Stimulated activated CD8-positive, alpha-beta memory T cell treated with anti-CD3 and anti-CD28 coated beads, Interleukin-12 subunit alpha, Interleukin-12 subunit beta, amount 100 ng/mL, for 24 hours (primary cell): ENCODE data around the gene PIGW.
A peak's percentile ranks its signal among the peaks of the same experiment; 100 is the strongest.

Experiments used
- DNase-seq: peaks from one replicate; pipeline ENCODE4 v3.0.0-alpha.2; 2020; ENCODE audit errors: extremely low read depth

PIGW gene

GRCh38 chr17:36545465-36546417, 11.0 kb downstream of the PIGW start:
- peak; percentile 86 for DNase-seq

DNA sequence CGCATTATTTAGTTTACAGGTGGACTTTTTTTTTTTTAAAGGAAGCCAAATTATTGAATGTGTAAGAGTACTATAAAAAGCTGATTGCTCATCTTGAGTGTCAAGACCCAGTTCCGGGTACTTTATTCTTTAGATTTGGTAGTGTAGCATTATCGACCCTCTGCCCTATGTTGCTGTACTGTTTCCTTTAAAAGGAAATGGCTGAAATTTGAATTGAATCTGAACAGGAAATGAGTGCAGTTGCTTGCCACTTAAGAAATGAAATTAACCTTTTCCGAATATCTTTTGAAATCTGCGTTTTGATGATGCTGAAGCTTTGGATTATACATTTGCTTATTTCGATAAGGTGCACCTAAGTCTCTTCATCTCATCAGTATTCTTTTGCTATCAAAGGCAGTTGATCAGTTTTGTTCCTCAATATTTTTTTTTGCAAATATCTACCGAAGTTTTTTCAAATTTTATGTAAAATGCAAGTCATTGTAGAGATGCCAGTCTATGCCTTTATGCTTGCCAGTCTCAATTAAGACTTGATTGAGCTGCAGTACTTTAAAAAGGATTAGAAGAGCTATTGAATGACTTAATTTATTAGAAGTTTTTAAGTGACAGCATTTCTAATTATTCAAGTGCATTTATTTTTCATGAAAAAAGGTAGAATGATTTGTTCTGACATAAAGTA, 11.8 kb downstream of the PIGW start:
- no peak for DNase-seq

DNA sequence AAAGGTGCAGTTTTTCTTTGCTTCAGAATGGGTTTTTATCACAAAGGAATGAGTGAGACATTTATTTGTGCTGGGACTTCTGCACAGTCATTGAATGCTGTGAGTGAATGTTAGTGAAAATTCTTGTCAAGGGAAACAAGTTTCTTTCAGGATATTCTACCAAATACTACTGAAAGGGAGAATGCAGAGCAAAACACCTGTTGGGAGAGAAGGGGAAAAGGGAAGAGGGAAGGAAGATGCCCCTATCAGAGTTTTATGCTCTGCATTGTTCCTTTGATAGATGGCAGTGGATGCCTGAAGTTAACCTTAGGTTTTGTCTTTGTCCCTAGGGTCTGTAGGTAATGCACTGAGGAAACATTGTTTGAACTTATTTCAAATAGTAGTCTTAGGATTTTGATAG, 13.0 kb downstream of the PIGW start:
- DNase-seq: no peak

DNA sequence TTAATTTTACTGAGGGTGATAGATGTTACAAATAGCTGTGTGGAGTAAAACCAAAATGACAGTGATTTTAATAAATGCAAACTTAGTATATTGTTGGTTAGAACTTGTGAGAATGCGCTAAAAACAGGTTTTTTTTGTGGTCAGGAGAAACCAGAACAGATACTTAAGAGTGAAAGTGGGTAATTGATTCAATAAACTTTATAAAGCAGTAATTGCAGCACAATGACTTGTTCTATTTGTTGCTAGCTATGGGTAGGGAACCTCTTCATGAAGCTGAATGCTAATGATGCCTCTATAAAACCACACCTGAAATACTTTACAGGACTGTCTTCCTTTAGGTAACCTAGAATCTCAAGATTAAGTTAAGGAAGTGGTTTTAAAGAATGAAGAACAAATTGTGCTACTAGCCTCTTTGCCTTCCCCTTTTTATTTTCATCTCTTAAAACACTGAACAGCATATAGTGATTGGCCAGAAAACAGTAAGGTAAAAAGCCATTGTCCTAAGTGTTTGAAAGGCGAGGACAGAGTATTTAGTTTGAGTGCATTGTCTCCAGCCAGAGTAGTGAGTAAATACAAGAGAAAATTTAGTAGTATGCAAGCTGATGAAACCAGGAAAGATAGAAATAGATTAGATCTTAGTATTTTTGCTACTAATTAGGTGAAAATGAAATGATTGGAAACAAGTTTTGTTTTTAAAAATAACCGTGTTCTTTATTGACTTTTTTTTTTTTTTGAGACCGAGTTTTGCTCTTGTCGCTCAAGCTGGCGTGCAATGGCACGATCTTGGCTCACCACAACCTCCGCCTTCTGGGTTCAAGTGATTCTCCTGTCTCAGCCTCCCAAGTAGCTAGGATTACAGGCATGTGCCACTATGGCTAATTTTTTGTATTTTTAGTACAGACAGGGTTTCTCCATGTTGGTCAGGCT, 16.0 kb downstream of the PIGW start:
- DNase-seq: no peak

DNA sequence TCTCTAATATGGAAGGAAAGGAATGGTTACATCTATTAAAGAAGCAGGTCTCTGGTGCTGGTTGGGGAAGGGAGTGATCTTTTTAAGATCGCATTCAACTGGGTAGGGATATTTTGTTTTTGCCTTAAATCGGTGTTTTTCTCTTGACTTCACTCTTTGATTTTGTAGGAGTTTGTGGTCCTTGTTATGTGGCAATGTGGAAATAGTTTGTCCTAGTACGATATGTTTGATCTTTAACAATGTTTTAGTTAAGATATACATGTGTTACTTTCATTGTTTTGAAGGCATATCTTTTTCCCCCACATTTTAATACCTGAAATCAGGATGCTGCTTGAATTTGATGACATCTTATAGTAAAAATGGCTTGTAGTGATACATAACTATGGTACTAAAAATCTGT, 18.7 kb downstream of the PIGW start:
- no peak for DNase-seq

GRCh38 chr17:36566081-36566480, 31.3 kb downstream of the PIGW start:
- no peak for DNase-seq

DNA sequence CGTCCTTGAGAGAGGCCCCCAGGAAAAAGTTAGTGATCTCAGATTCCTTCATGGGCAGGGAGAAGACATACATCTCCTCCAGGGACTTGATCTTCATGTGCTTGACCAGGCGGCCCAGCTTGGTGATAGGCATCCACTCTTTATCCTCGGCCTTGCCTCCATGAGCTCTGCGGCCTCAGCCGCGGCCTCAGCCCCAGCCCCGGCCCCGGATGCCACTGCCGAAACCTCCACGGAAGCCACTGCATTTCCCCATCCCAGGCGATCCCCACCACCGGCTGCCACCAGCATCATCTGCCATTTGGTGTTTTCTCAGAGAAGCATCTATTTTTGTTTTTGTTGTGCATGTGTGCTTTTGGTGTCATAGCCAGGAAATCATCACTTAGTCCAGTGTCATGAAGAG, 40.2 kb downstream of the PIGW start:
- DNase-seq: no peak

DNA sequence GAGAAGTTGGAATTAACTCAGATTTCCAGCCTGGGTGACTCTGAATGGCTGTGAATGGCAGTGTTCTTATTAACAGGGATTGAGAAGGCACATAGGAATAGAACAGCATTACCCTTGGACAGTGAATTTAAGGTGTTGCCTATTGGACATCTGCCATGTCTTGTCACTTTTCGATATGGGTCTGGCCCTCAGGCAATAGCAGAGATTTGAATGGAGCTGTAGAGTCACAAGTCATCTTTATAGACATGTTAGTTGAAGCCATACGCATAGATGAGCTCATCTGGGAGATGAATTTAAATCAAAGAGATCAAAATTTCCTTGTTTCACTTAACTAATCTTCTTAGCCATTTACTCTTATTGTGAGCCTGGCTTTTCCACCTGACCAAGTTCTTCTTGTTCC, 42.0 kb downstream of the PIGW start:
- DNase-seq: no peak

- no peak for DNase-seq
Observed at GRCh38 chr17:36578671-36579070, 43.9 kb downstream of the PIGW start.

DNA sequence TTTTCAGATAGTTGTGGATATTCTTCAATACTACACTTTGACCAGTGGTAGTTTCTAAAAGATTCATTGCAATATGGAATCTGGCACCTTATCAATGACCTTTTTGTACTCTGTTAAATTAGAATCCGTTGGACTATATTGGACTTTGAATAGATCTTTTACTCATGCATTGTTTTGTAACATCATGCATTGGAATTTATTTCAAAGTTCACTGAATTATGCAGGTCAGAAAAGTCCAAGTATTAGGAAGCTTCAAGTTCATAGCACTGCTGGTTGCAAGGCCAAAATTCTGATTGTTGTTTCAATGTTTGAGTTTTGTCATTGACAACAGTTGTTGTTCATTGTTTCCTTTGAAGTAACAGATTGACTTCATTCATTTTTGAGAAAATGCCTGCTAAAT, 49.0 kb downstream of the PIGW start:
- no peak for DNase-seq

DNA sequence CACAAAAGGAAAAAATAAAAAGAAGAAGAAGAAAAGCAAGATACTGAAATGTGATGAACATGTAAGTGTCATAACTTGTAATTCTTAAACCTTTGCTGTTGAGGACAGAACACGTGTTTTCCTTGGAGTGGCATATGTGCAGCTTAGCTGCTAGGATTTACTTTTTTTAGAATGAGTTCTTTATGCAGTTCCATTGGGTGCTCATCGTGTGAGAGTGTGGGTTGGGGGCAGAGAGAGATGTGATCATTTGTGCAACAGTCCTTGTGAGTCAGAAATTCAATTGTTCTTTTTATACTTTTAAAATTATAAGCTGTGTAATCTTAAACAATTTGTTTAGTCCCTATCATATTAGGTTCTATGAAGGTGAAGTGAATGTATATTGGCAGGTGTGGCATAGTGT, 51.4 kb downstream of the PIGW start:
- no peak for DNase-seq
